Activated CD8-positive, alpha-beta T cell treated with anti-CD3 and anti-CD28 coated beads, Interleukin-2, amount 10 ng/mL, durations not matched to agents 7 days and 5 days (primary cell): ENCODE results near the gene RBM34. TPM values are rescaled to one million over a fixed set of nuclear protein-coding genes. Genes with fewer than 3 reads are reported as not detected.
"Not testable (repeated sequence)": the region's sequence is repeated elsewhere in the genome, so short reads cannot be mapped to it uniquely, and the experiment has no call there.

Experiments
- ATAC-seq: fragments of 150-1000 bp; cut with Tn5 transposase; one replicate; pipeline ENCODE4 v1.10.0; 2021; ENCODE audit warnings: moderate library complexity
- CTCF ChIA-PET: fragments of 350-600 bp; sonication (Branson Sonifier 250); formaldehyde crosslinking; loops from one replicate; lab custom pipeline; 2021; ENCODE audit warnings: antibody characterized with exemption; lab: Charles Lee
- POLR2A ChIA-PET: fragments of 350-600 bp; sonication (Branson Sonifier 250); formaldehyde crosslinking; loops from one replicate; lab custom pipeline; 2021; ENCODE audit warnings: antibody characterized with exemption; lab: Charles Lee
- DNase-seq: peaks from one replicate; pipeline ENCODE4 v3.0.0-alpha.2; 2020
- H3K27ac Mint-ChIP-seq: one replicate; pipeline ENCODE4 v1.8.0; 2021; ENCODE audit warnings: mild to moderate bottlenecking, mixed read lengths
- H3K27me3 Mint-ChIP-seq: one replicate; pipeline ENCODE4 v1.8.0; 2021; ENCODE audit warnings: low read depth, mixed read lengths
- H3K36me3 Mint-ChIP-seq: one replicate; pipeline ENCODE4 v1.8.0; 2021; ENCODE audit warnings: low read depth, mixed read lengths
- H3K4me1 Mint-ChIP-seq: one replicate; pipeline ENCODE4 v1.8.0; 2021; ENCODE audit warnings: low read depth, mixed read lengths
- H3K4me3 Mint-ChIP-seq: one replicate; pipeline ENCODE4 v1.8.0; 2021; ENCODE audit warnings: mild to moderate bottlenecking, mixed read lengths
- H3K9me3 Mint-ChIP-seq: one replicate; pipeline ENCODE4 v1.8.0; 2022; ENCODE audit warnings: mixed read lengths; ENCODE audit not compliant: insufficient read depth
- total RNA-seq, 2 experiments: library from RNA; stranded (reverse); gene quantifications; one replicate each; pipeline ENCODE4 v1.2.3, GENCODE V29; 2021

RBM34 gene, protein sequence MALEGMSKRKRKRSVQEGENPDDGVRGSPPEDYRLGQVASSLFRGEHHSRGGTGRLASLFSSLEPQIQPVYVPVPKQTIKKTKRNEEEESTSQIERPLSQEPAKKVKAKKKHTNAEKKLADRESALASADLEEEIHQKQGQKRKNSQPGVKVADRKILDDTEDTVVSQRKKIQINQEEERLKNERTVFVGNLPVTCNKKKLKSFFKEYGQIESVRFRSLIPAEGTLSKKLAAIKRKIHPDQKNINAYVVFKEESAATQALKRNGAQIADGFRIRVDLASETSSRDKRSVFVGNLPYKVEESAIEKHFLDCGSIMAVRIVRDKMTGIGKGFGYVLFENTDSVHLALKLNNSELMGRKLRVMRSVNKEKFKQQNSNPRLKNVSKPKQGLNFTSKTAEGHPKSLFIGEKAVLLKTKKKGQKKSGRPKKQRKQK
- 100 to 1,000 TPM; 115 to 117 TPM for total RNA-seq

GRCh38 chr1:235160957-235161684 lies at the start of gene RBM34:
Gene RBM34, minus strand, starts transcription at chr1:235161250. Its CDS starts 24 bp downstream, at chr1:235161226.
- Mint-ChIP-seq H3K4me3 (peak within 1 kb of the TSS; percentile 97), H3K36me3 (peaks cover 30% of the 10 kb centered on the region), H3K27me3 (no peaks in the 10 kb centered on the region), H3K4me1 (peaks cover 13% of the 10 kb centered on the region), H3K9me3 (peaks cover 4% of the 10 kb centered on the region), H3K27ac (peak within 1 kb of the TSS; percentile 100)
- ChIA-PET CTCF (interaction anchor here (0.6 to 1.4 kb wide), 9 partner anchors 9 to 262 kb away, joined by 3 to 7 read pairs (median 4); no protein-coding TSS in a partner anchor), POLR2A (interaction anchor here (0.5 to 2.1 kb wide), 33 partner anchors 8 to 990 kb away, joined by 3 to 19 read pairs (median 4); partner anchors contain the start of genes GGPS1 and TOMM20)
- DNase-seq (peak; percentile 94), ATAC-seq (peak; percentile 92)

- Mint-ChIP-seq H3K4me3 (no peak overlapping the region), H3K9me3 (no peaks in the 10 kb centered on the region), H3K4me1 (peaks cover 25% of the 10 kb centered on the region), H3K36me3 (peaks cover 23% of the 10 kb centered on the region), H3K27ac (peak overlapping the region; percentile 75), H3K27me3 (no peaks in the 10 kb centered on the region)
- DNase-seq (peak; percentile 65), ATAC-seq (peak; percentile 93)
- POLR2A ChIA-PET = interaction anchor here (0.5 to 1.0 kb wide), 3 partner anchors 19 to 46 kb away, joined by 3 read pairs; partner anchors contain the start of gene RBM34
- CTCF ChIA-PET = interaction anchor here (1.7 kb wide), 1 partner anchor 210 kb away, joined by 6 read pairs; no protein-coding TSS in a partner anchor
These were observed 46.1 kb upstream of the RBM34 start for GRCh38 chr1:235207209-235207565.

DNA sequence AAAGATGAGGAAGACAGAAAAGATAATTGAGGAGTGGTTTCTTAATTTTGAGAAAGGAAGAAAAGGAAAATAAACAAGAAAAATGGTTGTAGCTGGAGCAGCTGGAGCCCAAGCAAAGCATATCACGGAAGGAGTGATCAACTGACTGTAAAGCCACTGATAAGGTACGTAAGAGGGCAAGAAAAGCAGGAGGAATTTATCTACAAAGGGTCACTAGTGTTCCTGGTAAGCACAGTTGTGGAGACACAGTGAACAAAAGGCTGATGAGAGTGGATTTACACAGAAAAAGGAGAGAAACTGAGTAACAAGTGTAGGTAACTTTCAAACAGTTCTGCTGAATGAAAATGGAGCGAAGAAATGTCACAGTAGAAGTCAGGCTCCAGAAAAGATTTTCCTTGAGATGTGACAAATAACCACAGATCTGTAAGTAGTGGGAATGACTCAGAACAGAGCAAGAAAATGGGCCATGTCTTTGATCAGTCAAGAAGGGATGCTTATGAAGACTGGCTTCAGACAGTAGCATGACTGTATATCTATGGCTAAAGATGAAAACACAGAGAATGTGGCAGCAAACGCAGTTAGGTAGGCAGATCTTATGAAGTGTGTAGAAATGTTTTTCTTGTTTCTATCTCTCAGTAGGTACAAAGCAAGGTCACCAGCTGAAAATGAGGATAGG lies 45.6 kb upstream of the RBM34 start:
- Mint-ChIP-seq H3K9me3 (no peaks in the 10 kb centered on the region), H3K36me3 (peaks cover 21% of the 10 kb centered on the region), H3K4me3 (no peak overlapping the region), H3K27me3 (no peaks in the 10 kb centered on the region), H3K4me1 (peaks cover 22% of the 10 kb centered on the region), H3K27ac (peak overlapping the region; percentile 75)
- ChIA-PET POLR2A (interaction anchor here (1.0 kb wide), 1 partner anchor 46 kb away, joined by 3 read pairs; the partner anchor contains the start of gene RBM34), CTCF (interaction anchor here (1.7 kb wide), 1 partner anchor 210 kb away, joined by 6 read pairs; no protein-coding TSS in a partner anchor)
- DNase-seq = no peak
- peak; percentile 77 for ATAC-seq

GRCh38 chr1:235205687-235206086 lies 44.6 kb upstream of the RBM34 start:
- ChIA-PET CTCF (interaction anchor here (1.1 kb wide), 1 partner anchor 24 kb away, joined by 3 read pairs; no protein-coding TSS in a partner anchor), POLR2A (no interaction called here)
- DNase-seq = no peak
- Mint-ChIP-seq H3K36me3 (peaks cover 14% of the 10 kb centered on the region), H3K27me3 (no peaks in the 10 kb centered on the region), H3K9me3 (no peaks in the 10 kb centered on the region), H3K4me1 (peaks cover 20% of the 10 kb centered on the region), H3K27ac (no peak overlapping the region), H3K4me3 (no peak overlapping the region)
- ATAC-seq = no peak

DNA sequence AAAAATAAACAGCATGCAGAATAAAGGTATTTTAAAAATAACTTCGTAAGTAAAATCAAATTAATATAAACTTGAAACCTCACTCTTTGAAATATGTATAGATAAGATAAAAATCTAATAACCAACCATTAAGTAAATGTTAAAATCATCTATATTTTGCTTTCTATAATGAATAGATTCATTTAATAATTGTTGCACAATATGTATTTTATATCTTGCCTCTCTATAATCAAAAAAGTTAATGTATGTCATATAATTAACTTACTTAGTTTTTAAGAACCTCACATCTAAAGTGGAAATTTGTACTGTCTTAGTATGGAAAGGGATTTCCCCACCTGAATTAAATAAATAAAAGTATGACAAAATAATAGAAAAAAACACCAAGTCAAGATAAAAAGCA lies 42.4 kb upstream of the RBM34 start:
- H3K27me3 Mint-ChIP-seq = no peaks in the 10 kb centered on the region
- no peaks in the 10 kb centered on the region for H3K9me3 Mint-ChIP-seq
- no peak overlapping the region for H3K27ac Mint-ChIP-seq
- DNase-seq = no peak
- ChIA-PET POLR2A (no interaction called here), CTCF (no interaction called here)
- ATAC-seq = no peak
- peaks cover 11% of the 10 kb centered on the region for H3K36me3 Mint-ChIP-seq
- peaks cover 22% of the 10 kb centered on the region for H3K4me1 Mint-ChIP-seq
- no peak overlapping the region for H3K4me3 Mint-ChIP-seq

DNA sequence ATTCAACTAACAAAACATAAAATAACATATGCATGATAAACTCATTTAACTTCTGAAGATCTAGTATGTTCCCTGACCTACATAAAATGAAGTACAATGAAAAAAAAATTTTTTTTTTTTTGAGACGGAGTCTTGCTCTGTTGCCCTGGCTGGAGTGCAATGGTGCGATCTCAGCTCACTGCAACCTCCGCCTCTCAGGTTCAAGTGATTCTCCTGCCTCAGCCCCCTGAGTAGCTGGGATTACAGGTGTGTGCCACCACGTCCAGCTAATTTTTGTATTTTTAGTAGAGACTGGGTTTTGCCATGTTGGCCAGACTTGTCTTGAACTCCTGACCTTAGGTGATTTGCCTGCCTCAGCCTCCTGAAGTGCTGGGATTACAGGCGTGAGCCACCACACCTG lies 41.4 kb upstream of the RBM34 start:
- not testable (repeated sequence) for H3K27ac Mint-ChIP-seq, H3K27me3 Mint-ChIP-seq
- CTCF ChIA-PET = interaction anchor here (1.2 kb wide), 1 partner anchor 213 kb away, joined by 3 read pairs; no protein-coding TSS in a partner anchor

DNA sequence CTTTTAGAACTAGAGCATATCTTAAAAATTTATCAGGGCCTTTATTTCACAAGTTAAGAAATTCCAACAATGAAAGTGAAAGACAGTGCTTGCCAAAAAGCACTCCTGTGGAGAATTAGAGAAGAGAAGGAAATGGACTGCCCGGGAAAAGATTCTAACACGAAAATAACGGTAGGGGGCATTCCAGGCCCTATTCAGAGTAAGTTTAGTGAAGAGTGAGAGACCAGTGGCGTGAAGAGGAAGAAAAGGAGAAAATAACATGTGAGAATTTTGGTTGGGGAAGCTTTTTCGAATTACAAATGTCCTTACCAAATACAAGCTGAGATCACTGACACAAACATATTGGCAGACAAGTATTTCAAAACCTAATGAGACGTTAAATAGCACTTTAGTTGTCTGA lies 38.4 kb upstream of the RBM34 start:
- no peaks in the 10 kb centered on the region for H3K9me3 Mint-ChIP-seq
- CTCF ChIA-PET = interaction anchor here (0.7 to 1.6 kb wide), 4 partner anchors 10 to 306 kb away, joined by 3 to 5 read pairs (median 3); no protein-coding TSS in a partner anchor
- peaks cover 10% of the 10 kb centered on the region for H3K36me3 Mint-ChIP-seq
- POLR2A ChIA-PET = no interaction called here
- DNase-seq (no peak), ATAC-seq (no peak)
- H3K4me1 Mint-ChIP-seq = peaks cover 2% of the 10 kb centered on the region
- H3K27ac Mint-ChIP-seq = no peak overlapping the region
- H3K4me3 Mint-ChIP-seq = no peak overlapping the region
- H3K27me3 Mint-ChIP-seq = no peaks in the 10 kb centered on the region

More for the DNA sequence above, 41.4 kb upstream of the RBM34 start:
- POLR2A ChIA-PET, H3K9me3 Mint-ChIP-seq, H3K36me3 Mint-ChIP-seq, H3K4me3 Mint-ChIP-seq, ATAC-seq, DNase-seq: not testable (repeated sequence)
- H3K4me1 Mint-ChIP-seq = peaks cover 18% of the 10 kb centered on the region

GRCh38 chr1:235190431-235190830 lies 29.4 kb upstream of the RBM34 start:
- Mint-ChIP-seq H3K27ac (no peak overlapping the region), H3K4me1 (peaks cover 5% of the 10 kb centered on the region), H3K9me3 (no peaks in the 10 kb centered on the region), H3K27me3 (no peaks in the 10 kb centered on the region), H3K4me3 (no peak overlapping the region), H3K36me3 (peaks cover 36% of the 10 kb centered on the region)
- no peak for DNase-seq
- POLR2A ChIA-PET = interaction anchor here (1.1 kb wide), 1 partner anchor 29 kb away, joined by 4 read pairs; the partner anchor contains the start of gene RBM34
- no peak for ATAC-seq
- CTCF ChIA-PET = interaction anchor here (1.1 to 1.5 kb wide), 3 partner anchors 9 to 225 kb away, joined by 3 to 4 read pairs (median 3); no protein-coding TSS in a partner anchor

DNA sequence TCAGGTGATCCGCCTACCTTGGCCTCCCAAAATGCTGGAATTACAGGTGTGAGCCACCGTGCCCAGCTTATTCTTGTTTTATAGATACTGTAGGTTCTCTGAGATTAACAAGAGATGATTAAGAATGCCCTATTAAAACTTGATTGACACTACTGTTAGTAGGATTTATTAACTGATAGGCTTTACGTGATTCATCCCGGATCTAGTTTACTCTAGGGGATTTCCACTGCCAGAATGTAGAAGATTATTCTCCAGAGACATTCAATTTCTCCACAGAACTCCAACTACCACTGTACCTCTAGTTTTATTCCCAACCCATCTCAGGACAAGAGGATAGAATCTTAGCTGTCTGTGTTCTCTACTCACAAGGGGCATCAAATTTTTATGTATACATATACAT lies 26.3 kb upstream of the RBM34 start:
- DNase-seq = no peak
- POLR2A ChIA-PET = no interaction called here
- Mint-ChIP-seq H3K9me3 (no peaks in the 10 kb centered on the region), H3K4me3 (no peak overlapping the region), H3K27ac (no peak overlapping the region), H3K4me1 (peaks cover 13% of the 10 kb centered on the region), H3K27me3 (no peaks in the 10 kb centered on the region), H3K36me3 (peaks cover 26% of the 10 kb centered on the region)
- no peak for ATAC-seq
- CTCF ChIA-PET = interaction anchor here (0.7 kb wide), 1 partner anchor 26 kb away, joined by 3 read pairs; the partner anchor contains the start of gene RBM34

DNA sequence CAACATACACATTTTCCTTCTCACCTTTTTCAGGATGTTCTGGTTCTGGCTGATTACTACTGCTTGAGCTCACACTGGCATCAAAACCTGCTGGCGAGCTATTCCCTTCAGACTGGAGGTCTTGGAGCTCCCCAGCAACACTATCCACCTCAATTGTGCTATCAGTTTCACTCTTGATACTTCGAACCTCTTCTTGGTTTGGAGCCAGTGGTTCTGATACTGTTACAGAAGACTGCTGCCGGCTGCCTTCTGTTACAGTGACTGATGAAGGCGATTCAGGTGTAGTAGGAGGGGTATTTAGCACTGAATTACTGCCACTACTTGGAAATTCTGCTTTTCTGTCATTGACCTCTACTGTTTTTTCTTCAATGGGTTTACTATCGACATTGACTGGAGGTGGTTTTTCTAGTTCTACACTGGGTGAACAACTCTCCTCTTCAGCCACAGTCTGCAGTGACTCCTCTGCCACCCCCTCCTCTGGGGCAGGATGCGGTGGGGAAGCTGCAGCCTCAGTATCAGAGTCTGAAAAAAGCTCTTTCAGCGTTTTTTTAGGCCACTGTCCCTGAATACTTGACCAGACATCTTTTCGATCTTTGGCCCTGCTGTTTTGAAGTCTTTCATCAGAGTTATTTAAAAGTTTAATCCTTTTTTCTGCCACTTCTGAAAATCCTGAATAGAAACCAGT lies 20.7 kb upstream of the RBM34 start:
- no peak for DNase-seq
- H3K9me3 Mint-ChIP-seq = no peaks in the 10 kb centered on the region
- H3K4me3 Mint-ChIP-seq = no peak overlapping the region
- ChIA-PET CTCF (interaction anchor here (0.7 to 1.4 kb wide), 4 partner anchors 9 to 235 kb away, joined by 3 to 11 read pairs (median 4); no protein-coding TSS in a partner anchor), POLR2A (no interaction called here)
- ATAC-seq = no peak
- H3K27me3 Mint-ChIP-seq = no peaks in the 10 kb centered on the region
- peaks cover 36% of the 10 kb centered on the region for H3K36me3 Mint-ChIP-seq
- H3K4me1 Mint-ChIP-seq = peaks cover 19% of the 10 kb centered on the region
- H3K27ac Mint-ChIP-seq = peak overlapping the region; percentile 22
